Spinal cord (tissue), 10 donors: ENCODE data around the gene ZNF688. TPM values are rescaled to one million over a fixed set of nuclear protein-coding genes. Genes with fewer than 3 reads are reported as not detected.

Source experiments
- DNase-seq, 6 donors: peaks; one replicate each; pipeline versions ENCODE4 v3.0.0 to v3.0.0-alpha.2; 2013 to 2015; ENCODE audit warnings: low spot score in 6 of 6, low read depth in 4 of 6
- H3K27ac ChIP-seq: one replicate; pipeline ENCODE4 v1.5.1; 2013; ENCODE audit warnings: low read depth, low read length, control low read depth
- H3K27me3 ChIP-seq: one replicate; pipeline ENCODE4 v1.6.1; 2013; ENCODE audit warnings: low read length; ENCODE audit not compliant: control insufficient read depth, insufficient read depth
- H3K36me3 ChIP-seq: one replicate; pipeline ENCODE4 v1.6.1; 2013; ENCODE audit warnings: low read length; ENCODE audit not compliant: control insufficient read depth, insufficient read depth
- H3K4me1 ChIP-seq: one replicate; pipeline ENCODE4 v1.6.1; 2013; ENCODE audit warnings: low read length; ENCODE audit not compliant: control insufficient read depth, insufficient read depth
- H3K4me3 ChIP-seq: one replicate; pipeline ENCODE4 v1.5.1; 2013; ENCODE audit warnings: low read depth, low read length, control low read depth
- H3K9me3 ChIP-seq: one replicate; pipeline ENCODE4 v1.6.1; 2013; ENCODE audit warnings: low read length; ENCODE audit not compliant: control insufficient read depth, insufficient read depth
- WGBS: methylation state at CpG from one replicate; pipeline ENCODE4 v1.1.5; 2013; ENCODE audit warnings: missing lambda C conversion rate; ENCODE audit not compliant: insufficient coverage; 5-methylcytosine and 5-hydroxymethylcytosine counted together
- long read RNA-seq, 4 donors: transcript quantifications; one replicate each; lab custom pipeline, GENCODE V29; 2026
- polyA plus RNA-seq, 2 donors: library from polyadenylated mRNA; unstranded; fragments of 120-200 nt; gene quantifications; one replicate each; pipeline ENCODE4 v1.2.1, GENCODE V29; 2013; ENCODE audit not compliant: insufficient read length in 2 of 2
- total RNA-seq, 2 donors: library from RNA; depleted of rRNA in 1 of 2; stranded (reverse); fragments of 120-200 nt in 1 of 2; fragments of >200 nt in 1 of 2; gene quantifications; one replicate each; pipeline versions ENCODE4 v1.2.3 to v1.2.4, GENCODE V29; 2013 to 2014
- donor health status: healthy.

ZNF688 gene
- total RNA-seq (10 to 100 TPM in 1 of 2 donors, 1 to 10 TPM in 1; 4.5 to 21.3 TPM), polyA plus RNA-seq (10 to 100 TPM; 20.4 to 23.0 TPM)
- long read RNA-seq, donor 1, transcript ZNF688-201 (3 exons, 2,506 nt): major isoform, 8 of 10 reads
- long read RNA-seq, donor 1, partial matches to known transcripts: 0 of 10 reads
- long read RNA-seq, donor 1, other reads (novel, unspliced or antisense): 0 of 10 reads
- long read RNA-seq, donor 2, transcript ZNF688-201 (3 exons, 2,506 nt): major isoform, 6 of 7 reads
- long read RNA-seq, donor 2, partial matches to known transcripts: 0 of 7 reads
- long read RNA-seq, donor 2, other reads (novel, unspliced or antisense): 0 of 7 reads
- long read RNA-seq, donor 3, transcript ZNF688-201 (3 exons, 2,506 nt): major isoform, 8 of 10 reads
- long read RNA-seq, donor 3, partial matches to known transcripts: 0 of 10 reads
- long read RNA-seq, donor 3, other reads (novel, unspliced or antisense): 0 of 10 reads
- long read RNA-seq, donor 4, transcript ZNF688-201 (3 exons, 2,506 nt): major isoform, 11 of 14 reads
- long read RNA-seq, donor 4, partial matches to known transcripts: 0 of 14 reads
- long read RNA-seq, donor 4, other reads (novel, unspliced or antisense): 0 of 14 reads

DNA sequence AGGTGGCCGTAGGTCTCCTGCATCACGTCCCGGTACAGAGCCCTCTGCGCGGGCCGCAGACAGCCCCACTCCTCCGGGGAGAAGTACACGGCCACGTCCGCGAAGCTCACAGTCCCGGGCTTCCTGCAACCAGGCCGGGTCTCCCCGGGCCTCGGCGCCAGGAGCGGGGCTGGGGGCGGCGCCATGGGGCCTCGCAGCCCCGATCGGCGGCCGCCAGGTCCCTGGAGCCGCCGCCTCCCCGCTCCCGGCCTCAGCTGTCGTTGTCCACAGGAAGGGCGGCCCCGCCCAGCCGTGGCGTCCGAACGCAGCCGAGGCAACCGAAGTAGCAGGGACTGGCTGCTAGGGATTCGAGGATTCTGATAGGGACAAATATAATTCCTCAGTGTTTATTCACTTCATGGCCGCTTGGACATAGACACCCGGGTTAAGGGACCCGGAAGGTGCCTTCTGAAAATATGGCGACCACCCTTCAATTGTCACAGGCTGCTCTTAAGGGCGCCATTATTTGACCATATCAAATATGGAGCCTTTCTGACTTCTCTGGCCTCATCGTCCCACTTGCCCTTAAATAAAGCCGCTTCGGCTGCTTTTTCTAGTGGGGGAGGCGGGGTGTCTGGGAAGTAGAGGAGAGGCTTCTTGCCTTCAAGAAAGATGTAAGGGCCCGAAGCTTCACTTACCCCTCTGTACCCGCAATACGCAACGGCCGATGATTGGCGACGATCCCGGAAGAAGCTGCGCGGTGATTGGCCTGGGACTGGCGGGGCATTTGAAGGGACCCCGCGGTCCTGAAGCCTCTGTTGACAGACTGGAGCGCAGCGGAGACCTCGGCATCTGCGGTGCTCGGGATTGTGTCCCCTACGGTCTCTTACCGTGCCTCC lies at the start of gene ZNF688:
Gene ZNF688 (minus strand): TSS at position 270 of the 878 bp plus-strand sequence. CDS start 85 bp downstream, at position 185.
- Histone ChIP-seq H3K27ac (peak within 1 kb of the TSS; percentile 98), H3K36me3 (peaks cover 29% of the 10 kb centered on the region), H3K4me1 (peaks cover 26% of the 10 kb centered on the region), H3K9me3 (no peaks in the 10 kb centered on the region), H3K27me3 (no peaks in the 10 kb centered on the region), H3K4me3 (peak within 1 kb of the TSS; percentile 78)
- WGBS: 0% methylated on average over 62 of the region's 67 CpGs
- DNase-seq: peak; percentile 95 to 100 (median 98)

DNA sequence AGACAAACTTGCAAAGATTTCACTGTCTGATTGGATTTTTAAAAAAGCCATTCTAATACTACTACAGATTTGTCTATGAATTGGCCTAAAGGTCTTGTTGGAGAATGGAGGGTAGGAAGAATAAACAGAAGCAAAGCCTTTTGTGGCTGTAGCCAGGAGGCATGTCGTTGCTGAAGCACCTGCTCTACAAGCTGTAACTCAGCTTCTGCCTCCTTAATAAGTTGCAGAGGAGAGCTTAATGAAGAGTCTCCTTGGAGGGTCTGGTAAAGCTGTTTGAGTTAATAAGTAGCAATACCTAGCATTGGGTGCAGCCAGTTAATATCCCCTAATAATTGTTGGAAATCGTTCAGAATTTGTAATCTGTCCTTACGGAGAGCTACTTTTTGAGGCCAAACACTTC lies 48.7 kb upstream of the ZNF688 start:
- 38% methylated on average over 2 of the region's 3 CpGs for WGBS
- no peak for DNase-seq
- Histone ChIP-seq H3K4me3 (no peak overlapping the region), H3K9me3 (no peaks in the 10 kb centered on the region), H3K27ac (no peak overlapping the region), H3K36me3 (no peaks in the 10 kb centered on the region), H3K27me3 (no peaks in the 10 kb centered on the region), H3K4me1 (peaks cover 4% of the 10 kb centered on the region)

DNA sequence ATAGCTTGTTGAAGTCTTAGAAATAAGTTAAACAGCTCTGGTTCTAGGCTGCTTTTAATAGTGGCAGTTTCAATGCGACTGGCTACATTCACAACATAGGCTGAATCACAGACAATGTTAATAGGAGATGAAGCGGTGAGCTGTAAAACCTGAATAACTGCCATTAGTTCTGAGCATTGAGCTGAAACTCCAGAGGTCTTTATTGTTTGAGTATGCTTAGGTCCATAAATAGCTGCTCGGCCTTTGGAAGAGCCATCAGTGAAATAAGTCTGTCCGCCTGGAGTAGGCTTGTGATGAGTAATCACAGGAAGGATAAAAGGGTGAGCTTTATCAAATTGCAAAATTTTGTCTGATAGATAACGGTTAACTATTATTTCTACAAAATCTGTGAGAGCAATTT lies 48.1 kb upstream of the ZNF688 start:
- H3K27me3 ChIP-seq: no peaks in the 10 kb centered on the region
- H3K9me3 ChIP-seq: no peaks in the 10 kb centered on the region
- DNase-seq: peak in 1 of 6 donors; percentile 11
- WGBS: 56% methylated on average over 3 of the region's 5 CpGs
- H3K4me1 ChIP-seq: peaks cover 6% of the 10 kb centered on the region
- H3K36me3 ChIP-seq: no peaks in the 10 kb centered on the region
- H3K4me3 ChIP-seq: no peak overlapping the region
- H3K27ac ChIP-seq: no peak overlapping the region

DNA sequence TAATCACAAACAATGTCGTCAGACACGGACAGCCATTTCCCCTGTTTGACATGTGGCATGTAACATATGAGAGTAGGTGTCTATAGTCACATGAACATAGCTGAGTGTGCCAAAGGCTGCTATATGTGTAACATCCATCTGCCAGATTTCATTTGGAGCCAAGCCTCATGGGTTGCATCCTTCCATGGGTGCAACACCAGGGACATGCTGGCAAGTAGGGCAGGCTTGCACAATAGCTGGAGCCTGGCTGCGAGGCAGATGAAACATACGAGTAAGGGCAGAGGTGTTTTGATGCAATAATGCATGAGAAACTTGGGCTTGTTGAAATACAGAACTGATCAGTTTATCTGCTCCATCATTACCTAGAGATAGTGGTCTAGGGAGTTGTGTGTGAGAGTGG lies 47.7 kb upstream of the ZNF688 start:
- H3K4me1 ChIP-seq: peaks cover 6% of the 10 kb centered on the region
- H3K27ac ChIP-seq: no peak overlapping the region
- H3K27me3 ChIP-seq: no peaks in the 10 kb centered on the region
- no peaks in the 10 kb centered on the region for H3K9me3 ChIP-seq
- peak in 1 of 6 donors; percentile 84 for DNase-seq
- no peak overlapping the region for H3K4me3 ChIP-seq
- H3K36me3 ChIP-seq: no peaks in the 10 kb centered on the region
- 61% methylated on average over 3 of the region's 4 CpGs for WGBS

DNA sequence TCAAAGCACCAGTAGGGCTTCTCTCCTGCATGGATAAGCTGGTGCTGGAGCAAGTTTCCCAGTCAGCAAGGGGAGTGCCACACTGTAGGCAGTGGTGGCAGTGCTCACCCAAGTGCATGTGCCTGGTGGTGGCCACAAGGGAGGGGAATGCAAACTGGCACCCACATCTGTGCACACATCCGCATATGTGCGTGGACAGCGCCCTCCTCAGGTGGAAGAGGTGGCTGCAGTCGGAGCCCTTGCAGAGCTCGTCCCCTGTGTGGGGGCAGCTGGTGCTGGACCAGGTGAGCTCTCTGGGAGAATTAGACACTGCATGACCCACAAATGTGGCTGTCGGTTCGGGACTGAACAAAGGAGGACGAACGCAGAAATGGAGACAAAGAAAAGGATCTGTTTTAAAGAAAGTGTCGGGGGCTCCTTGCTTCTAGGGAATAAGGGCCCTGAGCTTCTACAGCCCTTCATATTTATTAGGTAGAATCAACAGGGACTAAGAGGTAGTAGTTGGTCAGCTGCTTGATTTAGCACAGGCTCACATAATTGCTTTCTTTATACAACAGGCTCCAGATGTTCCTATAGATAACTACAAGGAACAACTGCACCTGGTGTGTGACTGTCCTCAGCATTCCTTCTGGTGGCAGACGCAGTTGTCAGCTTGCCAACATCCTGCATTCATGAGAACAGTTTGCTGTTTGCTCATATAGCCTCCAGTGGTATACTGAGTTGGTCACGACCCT lies 44.0 kb upstream of the ZNF688 start:
- H3K27ac ChIP-seq: no peak overlapping the region
- H3K9me3 ChIP-seq: no peaks in the 10 kb centered on the region
- H3K4me3 ChIP-seq: no peak overlapping the region
- H3K36me3 ChIP-seq: no peaks in the 10 kb centered on the region
- H3K4me1 ChIP-seq: peaks cover 11% of the 10 kb centered on the region
- H3K27me3 ChIP-seq: no peaks in the 10 kb centered on the region
- peak in 2 of 6 donors; percentile 28 to 58 for DNase-seq
- 24% methylated on average over 8 of the region's 12 CpGs for WGBS

DNA sequence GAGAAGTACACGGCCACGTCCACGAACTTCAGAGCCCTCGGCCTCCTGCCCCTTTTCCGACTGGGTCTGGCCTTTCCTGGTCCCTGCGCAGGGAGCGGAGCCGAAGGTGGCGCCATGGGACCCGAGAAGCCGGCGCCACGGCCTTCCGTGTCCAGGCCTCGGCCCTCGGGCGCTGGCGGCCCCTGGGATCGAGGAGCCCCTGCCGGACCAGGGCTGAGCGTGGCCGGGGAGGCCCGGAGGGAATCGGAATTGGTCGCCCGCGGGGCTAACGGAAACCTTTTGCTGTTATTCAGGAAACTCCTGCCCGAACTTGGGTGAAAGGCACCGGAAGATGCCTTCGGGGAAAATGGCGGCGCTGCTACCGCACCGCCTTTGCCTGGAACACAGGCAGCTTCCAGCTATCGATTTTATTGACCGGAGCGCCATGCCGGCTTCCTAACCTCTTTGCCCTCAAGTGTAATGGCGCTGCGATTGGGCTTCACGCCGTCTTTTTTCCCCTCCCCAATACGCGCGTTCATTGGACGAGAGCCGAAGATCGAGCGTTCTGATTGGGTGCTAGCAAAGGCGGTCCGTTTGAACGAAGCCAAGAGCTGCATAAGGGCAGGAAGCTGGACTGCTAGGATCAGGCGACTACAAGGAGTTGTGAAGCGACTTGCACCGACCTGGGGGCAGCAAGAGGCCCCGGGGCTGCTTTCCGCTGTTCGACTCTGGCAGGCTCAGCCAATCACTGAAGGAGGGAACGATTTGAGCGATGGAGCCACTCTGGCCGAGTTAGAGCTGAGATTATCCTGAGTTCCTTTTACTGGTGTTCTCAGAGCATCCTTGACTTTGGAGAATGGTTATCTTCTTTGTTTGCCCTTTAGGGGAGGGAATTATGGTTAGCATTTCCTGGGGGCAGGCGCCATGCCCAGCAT lies 38.7 kb upstream of the ZNF688 start, which contains the start of gene ZNF689:
Gene ZNF689 (minus strand): TSS at position 464 of the 914 bp plus-strand sequence. CDS start 348 bp downstream, at position 116.
- Histone ChIP-seq H3K4me1 (peaks cover 18% of the 10 kb centered on the region), H3K4me3 (peak within 1 kb of the TSS; percentile 78), H3K36me3 (peaks cover 26% of the 10 kb centered on the region), H3K9me3 (no peaks in the 10 kb centered on the region), H3K27ac (peak within 1 kb of the TSS; percentile 90), H3K27me3 (no peaks in the 10 kb centered on the region)
- WGBS: under 1% methylated on average over 61 of the region's 63 CpGs
- DNase-seq: peak; percentile 99 to 100 (median 99)

DNA sequence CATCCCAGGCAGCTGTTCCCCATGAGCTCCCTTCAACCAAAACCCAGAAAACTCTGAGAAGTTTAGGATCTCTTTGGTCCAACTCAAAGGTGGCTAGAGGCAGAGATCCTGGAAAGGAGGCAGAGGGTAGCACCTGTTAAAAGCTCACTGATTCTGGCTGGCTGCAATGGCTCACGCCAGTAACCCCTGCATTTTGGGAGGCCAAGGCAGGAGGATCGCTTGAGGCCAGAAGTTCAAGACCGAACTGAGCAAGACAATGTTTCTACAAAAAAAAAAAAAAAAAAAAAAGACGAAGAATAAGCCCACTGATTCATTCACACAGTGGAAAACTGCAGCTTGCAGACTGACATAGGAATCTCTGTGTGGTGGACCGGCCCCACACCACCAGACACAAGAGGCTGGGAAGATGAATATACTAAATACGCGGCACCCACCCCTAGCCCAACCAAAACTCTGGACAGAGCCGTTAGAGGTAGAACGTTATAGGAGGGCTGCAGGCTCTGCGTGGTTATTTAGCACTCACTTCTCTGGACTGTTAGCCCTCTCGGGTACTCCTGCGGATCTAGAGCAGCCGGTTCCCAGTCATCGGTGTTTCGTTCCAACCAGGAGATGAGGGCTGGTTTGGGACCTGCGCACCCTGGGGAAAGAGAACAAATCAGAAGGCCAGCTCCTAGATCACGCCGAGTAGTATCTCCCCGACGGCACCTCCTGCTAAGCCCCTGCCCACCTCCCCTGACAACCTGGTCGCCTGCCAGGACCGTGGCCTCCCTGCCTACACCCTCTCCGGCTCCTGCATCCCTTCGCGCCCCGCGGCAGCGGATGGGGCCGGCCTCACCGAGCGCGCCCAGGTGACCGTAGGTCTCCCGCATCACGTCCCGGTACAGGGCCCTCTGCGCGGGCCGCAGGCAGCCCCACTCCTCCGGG lies 37.8 kb upstream of the ZNF688 start:
- no peaks in the 10 kb centered on the region for H3K9me3 ChIP-seq
- H3K27me3 ChIP-seq: no peaks in the 10 kb centered on the region
- 10% methylated on average over 34 of the region's 40 CpGs for WGBS
- peaks cover 18% of the 10 kb centered on the region for H3K4me1 ChIP-seq
- H3K36me3 ChIP-seq: peaks cover 35% of the 10 kb centered on the region
- H3K4me3 ChIP-seq: peak overlapping the region; percentile 78
- peak in 2 of 6 donors; percentile 66 to 67 for DNase-seq
- H3K27ac ChIP-seq: peak overlapping the region; percentile 90

DNA sequence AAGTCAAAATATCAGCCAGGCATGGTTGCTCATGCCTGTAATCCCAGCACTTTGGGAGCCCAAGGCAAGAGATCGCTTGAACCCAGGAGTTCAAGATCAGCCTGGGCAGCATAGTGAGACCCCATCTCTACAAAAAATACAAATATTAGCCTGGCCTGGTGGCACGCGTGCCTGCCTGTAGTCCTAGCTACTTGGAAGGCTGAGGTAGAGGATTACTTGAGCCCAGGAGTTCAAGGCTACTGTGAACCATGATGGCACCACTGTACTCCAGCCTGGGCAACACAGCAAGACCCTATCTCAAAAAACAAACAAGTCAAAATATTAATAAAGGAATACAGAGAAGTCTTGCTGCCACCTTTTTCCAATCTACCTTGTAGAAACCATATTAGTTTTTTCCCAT lies 34.5 kb upstream of the ZNF688 start:
- WGBS: 86% methylated on average over 2 of the region's 3 CpGs

More for the DNA sequence above, 34.5 kb upstream of the ZNF688 start:
- DNase-seq: no peak
- Histone ChIP-seq H3K36me3 (peaks cover 50% of the 10 kb centered on the region), H3K4me1 (peaks cover 18% of the 10 kb centered on the region), H3K4me3 (no peak overlapping the region), H3K27ac (no peak overlapping the region), H3K27me3 (no peaks in the 10 kb centered on the region), H3K9me3 (no peaks in the 10 kb centered on the region)
